ENCODE measurements around the gene TUSC2.
"Not testable (repeated sequence)": the region's sequence is repeated elsewhere in the genome, so short reads cannot be mapped to it uniquely, and the experiment has no call there.

Gene TUSC2

GRCh38 chr3:50286322-50287227 lies 41.4 kb downstream of the TUSC2 start:
- no peak for TF ChIP-seq CTCF (IDR thresholded peaks at IDR 0.05; ENCODE audit: insufficient read depth, missing control alignments)
- DNase-seq (ENCODE audit: insufficient read length, low spot score) (no peak), FAIRE-seq (no peak)

GRCh38 chr3:50284121-50284520 lies 43.9 kb downstream of the TUSC2 start:
- DNase-seq (ENCODE audit: insufficient read length, low spot score); FAIRE-seq: not testable (repeated sequence)

- TF ChIP-seq CTCF (IDR thresholded peaks at IDR 0.05; ENCODE audit: insufficient read depth, missing control alignments), result no peak
- FAIRE-seq (no peak), DNase-seq (ENCODE audit: insufficient read length, low spot score) (no peak)
These were observed 48.6 kb downstream of the TUSC2 start for GRCh38 chr3:50279255-50280016.

- DNase-seq (ENCODE audit: insufficient read length, low spot score) (no peak), FAIRE-seq (no peak)
- TF ChIP-seq CTCF (IDR thresholded peaks at IDR 0.05; ENCODE audit: insufficient read depth, missing control alignments), result no peak
These were observed 49.2 kb downstream of the TUSC2 start, which contains the start of gene LSMEM2 for GRCh38 chr3:50278880-50279224. Gene LSMEM2, plus strand, starts transcription at chr3:50279087. Its CDS starts 27 bp downstream, at chr3:50279114.

GRCh38 chr3:50278123-50278879 lies 49.7 kb downstream of the TUSC2 start:
- no peak for TF ChIP-seq CTCF (IDR thresholded peaks at IDR 0.05; ENCODE audit: insufficient read depth, missing control alignments)
- DNase-seq (ENCODE audit: insufficient read length, low spot score) (no peak), FAIRE-seq (no peak)

- TF ChIP-seq CTCF (IDR thresholded peaks at IDR 0.05; ENCODE audit: insufficient read depth, missing control alignments), result no peak
- no peak for FAIRE-seq
- no peak for DNase-seq (ENCODE audit: insufficient read length, low spot score)
These were observed 51.3 kb downstream of the TUSC2 start for GRCh38 chr3:50276762-50277101.

GRCh38 chr3:50275996-50276761 lies 51.8 kb downstream of the TUSC2 start:
- DNase-seq (ENCODE audit: insufficient read length, low spot score) (no peak), FAIRE-seq (no peak)
- no peak for TF ChIP-seq CTCF (IDR thresholded peaks at IDR 0.05; ENCODE audit: insufficient read depth, missing control alignments)
